A549 treated with CORT108297 at 1 μM for 4 hours (cell line): Measurements from ENCODE around the gene LLGL2. TPM values are rescaled to one million over a fixed set of nuclear protein-coding genes. Genes with fewer than 3 reads are reported as not detected.

Experiments used
- total RNA-seq: library from RNA; stranded (reverse); fragments of 200-300 nt; extraction: Qiagen RNA extraction; gene quantifications from 5 replicates; pipeline ENCODE4 v1.2.3, GENCODE V29; 2022

LLGL2 gene
- total RNA-seq: 15.6 to 30.3 TPM (median 29.1 TPM) in 5 replicates

DNA sequence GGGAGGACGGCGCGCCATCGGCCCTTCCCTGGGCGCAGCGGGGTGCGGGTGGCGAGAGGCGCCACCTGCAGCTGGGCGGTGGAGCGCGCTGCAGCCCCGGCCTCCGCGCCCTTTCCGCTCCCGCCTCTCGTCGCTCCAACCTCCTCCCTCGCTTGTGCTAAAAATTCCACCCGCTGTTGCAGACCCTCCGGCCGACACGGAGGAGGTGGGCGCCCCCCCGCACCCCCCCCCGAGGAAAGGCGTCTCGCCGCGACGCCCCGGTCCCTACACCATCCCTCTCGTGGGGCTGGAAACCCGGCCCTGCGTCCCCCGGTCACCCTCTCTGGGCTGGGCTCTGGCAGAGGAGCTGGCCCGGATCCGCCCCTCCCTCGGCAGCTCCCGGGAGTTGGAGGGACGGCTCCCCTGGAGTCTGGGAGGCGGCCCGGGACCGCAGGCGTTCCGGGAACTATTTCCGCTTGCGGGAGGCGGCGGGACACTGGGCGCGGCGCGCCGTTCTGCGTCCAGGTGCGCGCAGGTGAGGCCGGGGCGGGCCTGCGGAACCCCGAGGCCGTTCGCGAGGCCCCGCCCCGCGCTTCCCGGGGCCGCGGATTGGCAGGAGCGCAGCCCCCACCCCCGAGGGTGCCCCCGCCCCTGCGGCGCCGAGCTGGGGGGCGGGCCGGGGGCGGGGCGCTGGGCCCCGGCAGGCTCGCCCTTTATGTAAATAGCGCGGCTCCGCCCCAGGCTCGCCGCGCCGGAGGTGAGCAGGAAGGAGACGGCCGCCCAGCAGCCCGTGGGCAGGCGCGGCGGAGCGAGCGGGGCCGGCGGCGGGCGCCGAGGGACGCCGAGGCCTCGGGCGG is at the start of gene LLGL2:
Gene LLGL2 (plus strand): TSS at position 728 of the 836 bp plus-strand sequence. CDS start 17,730 bp downstream, outside the sequence.

DNA sequence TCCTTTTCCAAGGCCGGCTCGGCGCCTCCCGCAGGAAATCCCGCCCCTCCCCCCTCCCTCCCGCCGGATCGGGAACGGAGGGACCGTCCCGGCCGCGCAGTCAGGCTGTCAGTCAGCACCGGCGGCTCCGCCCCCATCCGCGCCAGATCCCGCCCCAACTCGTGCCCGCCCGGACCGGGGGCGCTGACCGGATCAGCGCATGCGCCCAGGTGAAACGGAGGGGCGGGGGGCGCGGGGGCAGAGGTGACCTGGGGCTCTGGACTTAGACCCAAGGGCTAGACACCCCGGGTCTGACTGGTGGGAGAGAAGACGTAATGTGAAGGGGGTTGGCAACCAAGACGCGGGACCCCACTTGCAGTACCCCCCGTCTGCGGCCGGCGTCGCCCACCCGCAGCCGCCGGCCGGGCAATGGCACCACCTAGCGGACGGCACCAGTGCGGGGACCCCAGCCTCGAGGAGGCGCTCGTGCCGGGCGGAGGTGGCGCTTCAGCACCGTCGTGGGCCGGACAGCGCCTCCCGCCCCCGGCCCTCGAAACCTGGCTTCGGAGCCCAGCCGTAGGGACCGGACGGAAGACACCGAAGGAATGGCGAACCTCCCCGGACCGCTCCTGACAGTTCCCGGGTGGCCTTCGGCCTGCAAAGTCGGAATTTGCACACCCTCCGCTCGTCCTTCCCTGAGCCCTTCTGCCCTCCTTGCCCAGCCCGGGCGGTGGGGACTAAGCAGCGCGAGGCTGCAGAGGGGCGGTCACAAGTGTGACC is 9.8 kb upstream of the LLGL2 start, which contains the start of gene CASKIN2:
Gene CASKIN2 (minus strand): TSS at position 42 of the 759 bp plus-strand sequence. CDS start 1,733 bp downstream, outside the sequence.

DNA sequence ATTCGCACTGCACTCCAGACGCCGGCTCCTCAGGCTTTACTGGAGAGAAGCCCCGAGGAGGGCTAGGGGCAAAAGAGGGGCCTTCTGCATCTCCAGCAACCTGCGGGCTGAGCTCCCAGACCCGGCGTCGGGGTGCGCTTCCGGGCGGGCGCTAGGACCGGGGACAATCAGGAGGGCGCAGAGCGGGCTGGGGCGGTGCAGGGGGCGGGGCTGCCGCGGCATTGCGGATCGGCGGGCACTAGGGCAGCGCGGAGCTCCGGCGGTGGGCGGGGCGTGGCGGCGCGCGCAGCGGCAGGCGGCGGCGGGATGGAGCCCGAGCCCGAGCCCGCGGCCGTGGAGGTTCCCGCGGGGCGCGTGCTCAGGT is 9.3 kb upstream of the LLGL2 start, which contains the start of gene TSEN54:
Gene TSEN54 (plus strand): TSS at position 274 of the 364 bp plus-strand sequence. CDS start 33 bp downstream, at position 307.

DNA sequence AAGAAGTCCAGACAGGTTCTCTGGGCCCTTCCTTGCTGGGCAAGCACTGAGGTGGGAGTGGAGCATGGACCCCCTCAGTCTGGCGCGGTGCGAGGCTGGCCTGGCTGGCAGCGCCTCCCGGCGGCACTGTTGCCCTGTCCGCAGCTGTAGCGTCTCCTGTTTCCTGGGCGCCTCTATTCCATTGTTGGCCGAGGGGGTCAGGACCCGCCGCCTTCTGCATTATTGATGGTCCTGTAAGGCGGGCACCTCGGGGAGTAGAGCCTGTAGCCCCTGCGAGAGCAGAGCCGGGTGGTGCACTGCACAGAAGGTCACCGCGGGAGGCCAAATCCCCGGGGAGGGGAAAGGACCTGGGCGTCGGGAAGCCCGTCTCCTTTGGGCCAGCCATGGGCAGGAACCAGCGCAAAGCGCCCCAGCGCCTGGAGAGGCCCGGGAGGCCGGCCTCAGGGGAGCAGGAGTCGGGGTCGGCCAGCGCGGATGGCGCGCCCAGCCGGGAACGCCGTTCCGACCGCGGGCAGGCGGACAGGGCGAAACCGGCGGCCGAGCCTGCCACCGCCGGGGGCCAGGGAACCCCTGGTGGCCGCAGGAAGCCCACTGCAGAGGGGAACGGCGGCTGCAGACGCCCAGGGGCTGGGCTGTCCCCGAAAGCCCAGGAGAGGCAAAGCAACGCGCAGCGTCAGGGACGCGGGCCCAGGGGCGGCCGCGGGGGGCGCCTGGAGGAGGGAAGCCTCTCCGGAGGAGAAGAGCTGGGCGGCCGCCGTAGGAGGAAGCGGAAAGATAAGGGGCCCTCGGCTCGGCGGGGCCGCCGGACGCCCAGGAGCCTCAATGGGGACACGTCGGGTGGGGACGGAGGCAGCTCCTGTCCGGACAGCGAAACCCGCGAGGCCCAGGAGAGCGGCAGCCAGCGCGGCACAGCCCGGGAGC is 62.4 kb downstream of the LLGL2 start, which contains the start of gene MYO15B:
Gene MYO15B (plus strand): TSS at position 126 of the 921 bp plus-strand sequence. CDS start 258 bp downstream, at position 384.

Other genes with a start within 250 kb of the LLGL2 start
- 17.8 to 22.5 TPM (median 20.7 TPM) in 5 replicates for gene SLC25A19, start 236.3 kb upstream of the LLGL2 start, total RNA-seq
- gene GRB2, start 120.0 kb upstream of the LLGL2 start, total RNA-seq: 90.6 to 102 TPM (median 98.5 TPM) in 5 replicates
- 38.4 to 52.2 TPM (median 48.2 TPM) in 5 replicates for gene TMEM94, start 69.1 kb upstream of the LLGL2 start, total RNA-seq
- 6.9 to 12.3 TPM (median 11.1 TPM) in 5 replicates for gene CASKIN2, start 10.2 kb upstream of the LLGL2 start, total RNA-seq
- 28.7 to 46.0 TPM (median 42.3 TPM) in 5 replicates for gene TSEN54, start 9.2 kb upstream of the LLGL2 start, total RNA-seq
- 35.6 to 63.8 TPM (median 60.1 TPM) in 5 replicates for gene MYO15B, start 62.1 kb downstream of the LLGL2 start, total RNA-seq
- 0.31 to 0.72 TPM (median 0.70 TPM) in 5 replicates for gene SMIM5, start 107.7 kb downstream of the LLGL2 start, total RNA-seq
- gene RECQL5, start 141.5 kb downstream of the LLGL2 start, total RNA-seq: 20.9 to 29.0 TPM (median 28.2 TPM) in 5 replicates
- 103 to 122 TPM (median 105 TPM) in 5 replicates for gene SAP30BP, start 141.6 kb downstream of the LLGL2 start, total RNA-seq
- gene ITGB4, start 195.8 kb downstream of the LLGL2 start, total RNA-seq: 48.5 to 68.4 TPM (median 60.7 TPM) in 5 replicates
- gene GALK1, start 239.5 kb downstream of the LLGL2 start, total RNA-seq: 46.3 to 80.1 TPM (median 72.6 TPM) in 5 replicates